Spinal cord (tissue), 10 donors: ENCODE data around the gene ELMO3. TPM values are rescaled to one million over a fixed set of nuclear protein-coding genes. Genes with fewer than 3 reads are reported as not detected.
A peak's percentile ranks its signal among the peaks of the same experiment; 100 is the strongest.

Experiments
- DNase-seq, 6 donors: peaks; one replicate each; pipeline versions ENCODE4 v3.0.0 to v3.0.0-alpha.2; 2013 to 2015; ENCODE audit warnings: low spot score in 6 of 6, low read depth in 4 of 6
- H3K27ac ChIP-seq: one replicate; pipeline ENCODE4 v1.5.1; 2013; ENCODE audit warnings: low read depth, low read length, control low read depth
- H3K27me3 ChIP-seq: one replicate; pipeline ENCODE4 v1.6.1; 2013; ENCODE audit warnings: low read length; ENCODE audit not compliant: control insufficient read depth, insufficient read depth
- H3K36me3 ChIP-seq: one replicate; pipeline ENCODE4 v1.6.1; 2013; ENCODE audit warnings: low read length; ENCODE audit not compliant: control insufficient read depth, insufficient read depth
- H3K4me1 ChIP-seq: one replicate; pipeline ENCODE4 v1.6.1; 2013; ENCODE audit warnings: low read length; ENCODE audit not compliant: control insufficient read depth, insufficient read depth
- H3K4me3 ChIP-seq: one replicate; pipeline ENCODE4 v1.5.1; 2013; ENCODE audit warnings: low read depth, low read length, control low read depth
- H3K9me3 ChIP-seq: one replicate; pipeline ENCODE4 v1.6.1; 2013; ENCODE audit warnings: low read length; ENCODE audit not compliant: control insufficient read depth, insufficient read depth
- WGBS: methylation state at CpG from one replicate; pipeline ENCODE4 v1.1.5; 2013; ENCODE audit warnings: missing lambda C conversion rate; ENCODE audit not compliant: insufficient coverage; 5-methylcytosine and 5-hydroxymethylcytosine counted together
- polyA plus RNA-seq, 2 donors: library from polyadenylated mRNA; unstranded; fragments of 120-200 nt; gene quantifications; one replicate each; pipeline ENCODE4 v1.2.1, GENCODE V29; 2013; ENCODE audit not compliant: insufficient read length in 2 of 2
- total RNA-seq, 2 donors: library from RNA; depleted of rRNA in 1 of 2; stranded (reverse); fragments of 120-200 nt in 1 of 2; fragments of >200 nt in 1 of 2; gene quantifications; one replicate each; pipeline versions ENCODE4 v1.2.3 to v1.2.4, GENCODE V29; 2013 to 2014
- donor health status: healthy.

Gene ELMO3
- total and polyA plus RNA-seq, 4 donors, result 0.10 to 2.9 (median 1.3) TPM

GRCh38 chr16:67188323-67188722 lies 10.6 kb upstream of the ELMO3 start:
- no peak overlapping the region for H3K4me3 ChIP-seq
- no peak for DNase-seq
- peaks cover 18% of the 10 kb centered on the region for H3K36me3 ChIP-seq
- no peaks in the 10 kb centered on the region for H3K27me3 ChIP-seq
- 78% methylated on average over 4 of the region's 4 CpGs for WGBS
- no peaks in the 10 kb centered on the region for H3K9me3 ChIP-seq
- peaks cover 52% of the 10 kb centered on the region for H3K4me1 ChIP-seq
- H3K27ac ChIP-seq, result no peak overlapping the region

GRCh38 chr16:67188798-67189197 lies 10.1 kb upstream of the ELMO3 start:
- no peaks in the 10 kb centered on the region for H3K27me3 ChIP-seq
- DNase-seq, result no peak
- H3K4me1 ChIP-seq, result peaks cover 55% of the 10 kb centered on the region
- H3K27ac ChIP-seq, result no peak overlapping the region
- peaks cover 22% of the 10 kb centered on the region for H3K36me3 ChIP-seq
- WGBS, result 89% methylated on average over 12 of the region's 15 CpGs
- no peak overlapping the region for H3K4me3 ChIP-seq
- no peaks in the 10 kb centered on the region for H3K9me3 ChIP-seq

GRCh38 chr16:67190041-67190440 lies 8.9 kb upstream of the ELMO3 start, which contains the start of gene EXOC3L1:
EXOC3L1 (minus strand) TSS chr16:67190136; CDS start chr16:67189676, 460 bp downstream.
- DNase-seq, result no peak
- Histone ChIP-seq H3K27me3 (no peaks in the 10 kb centered on the region), H3K27ac (no peak within 1 kb of the TSS), H3K4me1 (peaks cover 44% of the 10 kb centered on the region), H3K4me3 (no peak within 1 kb of the TSS), H3K36me3 (peaks cover 35% of the 10 kb centered on the region), H3K9me3 (no peaks in the 10 kb centered on the region)
- WGBS, result 35% methylated on average over 3 of the region's 6 CpGs

- no peak overlapping the region for H3K27ac ChIP-seq
- H3K9me3 ChIP-seq, result no peaks in the 10 kb centered on the region
- H3K27me3 ChIP-seq, result no peaks in the 10 kb centered on the region
- WGBS, result 85% methylated on average over 6 of the region's 13 CpGs
- peaks cover 41% of the 10 kb centered on the region for H3K36me3 ChIP-seq
- H3K4me1 ChIP-seq, result peaks cover 38% of the 10 kb centered on the region
- no peak for DNase-seq
- H3K4me3 ChIP-seq, result no peak overlapping the region
Measured at GRCh38 chr16:67190448-67191399, 8.2 kb upstream of the ELMO3 start.

- no peak for DNase-seq
- WGBS, result 29% methylated on average over 5 of the region's 9 CpGs
Measured at GRCh38 chr16:67191411-67191994, 7.4 kb upstream of the ELMO3 start.

GRCh38 chr16:67191995-67192681 lies 6.8 kb upstream of the ELMO3 start, which contains the start of gene E2F4:
E2F4 (plus strand) TSS chr16:67192155; CDS start chr16:67192228, 73 bp downstream.
- WGBS, result under 1% methylated on average over 54 of the region's 54 CpGs
- Histone ChIP-seq H3K4me3 (peak within 1 kb of the TSS; percentile 91), H3K4me1 (peaks cover 28% of the 10 kb centered on the region), H3K9me3 (no peaks in the 10 kb centered on the region), H3K27me3 (no peaks in the 10 kb centered on the region), H3K36me3 (peaks cover 52% of the 10 kb centered on the region), H3K27ac (no peak within 1 kb of the TSS)
- peak in 5 of 6 donors; percentile 73 to 96 (median 84) for DNase-seq

More at GRCh38 chr16:67191411-67191994, 7.4 kb upstream of the ELMO3 start:
- no peaks in the 10 kb centered on the region for H3K27me3 ChIP-seq
- peaks cover 35% of the 10 kb centered on the region for H3K4me1 ChIP-seq
- peaks cover 49% of the 10 kb centered on the region for H3K36me3 ChIP-seq
- H3K4me3 ChIP-seq, result peak overlapping the region; percentile 20
- no peaks in the 10 kb centered on the region for H3K9me3 ChIP-seq
- no peak overlapping the region for H3K27ac ChIP-seq

GRCh38 chr16:67192781-67193361 lies 6.1 kb upstream of the ELMO3 start:
- Histone ChIP-seq H3K9me3 (no peaks in the 10 kb centered on the region), H3K36me3 (peaks cover 56% of the 10 kb centered on the region), H3K4me3 (peak overlapping the region; percentile 91), H3K27me3 (no peaks in the 10 kb centered on the region), H3K4me1 (peaks cover 24% of the 10 kb centered on the region), H3K27ac (no peak overlapping the region)
- DNase-seq, result no peak
- WGBS, result 44% methylated on average over 15 of the region's 17 CpGs

GRCh38 chr16:67193536-67193935 lies 5.4 kb upstream of the ELMO3 start:
- H3K36me3 ChIP-seq, result peaks cover 61% of the 10 kb centered on the region
- DNase-seq, result no peak
- H3K27ac ChIP-seq, result no peak overlapping the region
- peaks cover 29% of the 10 kb centered on the region for H3K4me1 ChIP-seq
- no peaks in the 10 kb centered on the region for H3K27me3 ChIP-seq
- no peaks in the 10 kb centered on the region for H3K9me3 ChIP-seq
- no peak overlapping the region for H3K4me3 ChIP-seq

GRCh38 chr16:67194260-67194659 lies 4.7 kb upstream of the ELMO3 start:
- H3K4me1 ChIP-seq, result peaks cover 30% of the 10 kb centered on the region
- H3K4me3 ChIP-seq, result no peak overlapping the region
- no peaks in the 10 kb centered on the region for H3K9me3 ChIP-seq
- H3K36me3 ChIP-seq, result peaks cover 61% of the 10 kb centered on the region
- H3K27ac ChIP-seq, result no peak overlapping the region
- no peaks in the 10 kb centered on the region for H3K27me3 ChIP-seq
- 90% methylated on average over 2 of the region's 6 CpGs for WGBS
- DNase-seq, result no peak
